HG03342 (cell line): ENCODE data around the gene IDH2.

Experiments used
- ATAC-seq: cut with Tn5 transposase; IDR thresholded peaks from one replicate; pipeline ENCODE4 v1.9.1; 2021; ENCODE audit warnings: mild to moderate bottlenecking, moderate library complexity; ENCODE audit not compliant: unreplicated experiment

IDH2 gene

GRCh38 chr15:90044916-90045371, 57.3 kb downstream of the IDH2 start:
- no peak for ATAC-seq

- no peak for ATAC-seq
These were observed 58.1 kb downstream of the IDH2 start for GRCh38 chr15:90044191-90044590.

GRCh38 chr15:90043530-90044010, 58.7 kb downstream of the IDH2 start:
- ATAC-seq = no peak

GRCh38 chr15:90042766-90043529, 59.3 kb downstream of the IDH2 start:
- no peak for ATAC-seq

- no peak for ATAC-seq
These were observed 59.9 kb downstream of the IDH2 start for GRCh38 chr15:90042356-90042755.

GRCh38 chr15:90040618-90041017, 61.6 kb downstream of the IDH2 start:
- no peak for ATAC-seq

GRCh38 chr15:90039996-90040395, 62.3 kb downstream of the IDH2 start:
- ATAC-seq = no peak

GRCh38 chr15:90038632-90039095, 63.6 kb downstream of the IDH2 start:
- ATAC-seq = no peak

GRCh38 chr15:90037961-90038631, 64.2 kb downstream of the IDH2 start:
- peak; percentile 82 for ATAC-seq

GRCh38 chr15:90037511-90037860, 64.8 kb downstream of the IDH2 start:
- ATAC-seq = no peak

GRCh38 chr15:90036806-90037510, 65.3 kb downstream of the IDH2 start:
- ATAC-seq = no peak

- ATAC-seq = no peak
These were observed 65.9 kb downstream of the IDH2 start for GRCh38 chr15:90036343-90036742.

- ATAC-seq = no peak
These were observed 66.4 kb downstream of the IDH2 start for GRCh38 chr15:90035840-90036230.

GRCh38 chr15:90035095-90035839, 67.0 kb downstream of the IDH2 start:
- no peak for ATAC-seq

- ATAC-seq = no peak
These were observed 68.8 kb downstream of the IDH2 start for GRCh38 chr15:90033448-90033847.
